ENCODE data around the gene PERCC1.

Gene PERCC1

DNA sequence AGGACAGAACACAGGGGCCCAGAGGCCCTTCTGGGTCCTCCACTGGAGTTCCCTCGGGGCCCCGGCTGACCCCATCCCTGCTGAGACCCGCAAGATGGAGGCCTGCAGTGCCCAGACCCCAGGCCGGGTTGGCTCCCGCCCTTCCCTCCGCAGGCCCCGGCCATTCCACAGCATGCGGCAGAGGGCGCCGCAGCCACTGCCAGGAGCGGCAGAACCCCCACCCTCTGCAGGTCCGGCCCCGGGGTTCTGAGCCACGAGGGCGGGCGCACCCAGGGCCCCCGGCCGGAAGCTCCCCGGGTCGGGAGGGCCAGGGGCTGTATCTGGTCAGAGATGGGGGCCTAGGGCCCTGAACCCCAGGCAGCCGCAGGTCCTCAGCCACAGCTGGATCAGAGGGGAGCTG is 2.4 kb upstream of the PERCC1 start:
- no peak for DNase-seq (ENCODE audit: low read depth)
- no peak overlapping the region for H3K4me3 ChIP-seq (ENCODE audit: control insufficient read depth, low read depth, low read length)
- TF ChIP-seq, protein P1, sequence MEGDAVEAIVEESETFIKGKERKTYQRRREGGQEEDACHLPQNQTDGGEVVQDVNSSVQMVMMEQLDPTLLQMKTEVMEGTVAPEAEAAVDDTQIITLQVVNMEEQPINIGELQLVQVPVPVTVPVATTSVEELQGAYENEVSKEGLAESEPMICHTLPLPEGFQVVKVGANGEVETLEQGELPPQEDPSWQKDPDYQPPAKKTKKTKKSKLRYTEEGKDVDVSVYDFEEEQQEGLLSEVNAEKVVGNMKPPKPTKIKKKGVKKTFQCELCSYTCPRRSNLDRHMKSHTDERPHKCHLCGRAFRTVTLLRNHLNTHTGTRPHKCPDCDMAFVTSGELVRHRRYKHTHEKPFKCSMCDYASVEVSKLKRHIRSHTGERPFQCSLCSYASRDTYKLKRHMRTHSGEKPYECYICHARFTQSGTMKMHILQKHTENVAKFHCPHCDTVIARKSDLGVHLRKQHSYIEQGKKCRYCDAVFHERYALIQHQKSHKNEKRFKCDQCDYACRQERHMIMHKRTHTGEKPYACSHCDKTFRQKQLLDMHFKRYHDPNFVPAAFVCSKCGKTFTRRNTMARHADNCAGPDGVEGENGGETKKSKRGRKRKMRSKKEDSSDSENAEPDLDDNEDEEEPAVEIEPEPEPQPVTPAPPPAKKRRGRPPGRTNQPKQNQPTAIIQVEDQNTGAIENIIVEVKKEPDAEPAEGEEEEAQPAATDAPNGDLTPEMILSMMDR (IDR thresholded peaks at IDR 0.05; ENCODE audit: control insufficient read depth, insufficient read depth, low read depth, low read length, missing control alignments) = peak; percentile 50

GRCh38 chr16:1429012-1429411 is 1.9 kb upstream of the PERCC1 start:
- no peak for DNase-seq (ENCODE audit: low read depth)

GRCh38 chr16:1429631-1430030 is 1.2 kb upstream of the PERCC1 start:
- DNase-seq (ENCODE audit: low read depth) = no peak
- TF ChIP-seq, protein P1 (IDR thresholded peaks at IDR 0.05; ENCODE audit: control insufficient read depth, insufficient read depth, low read depth, low read length, missing control alignments) = no peak
- H3K4me3 ChIP-seq (ENCODE audit: control insufficient read depth, low read depth, low read length) = no peak overlapping the region

More at GRCh38 chr16:1429012-1429411, 1.9 kb upstream of the PERCC1 start:
- TF ChIP-seq, protein P1 (IDR thresholded peaks at IDR 0.05; ENCODE audit: control insufficient read depth, insufficient read depth, low read depth, low read length, missing control alignments) = no peak
- H3K4me3 ChIP-seq (ENCODE audit: control insufficient read depth, low read depth, low read length) = no peak overlapping the region

GRCh38 chr16:1430214-1430758 is 592 bp upstream of the PERCC1 start:
- H3K4me3 ChIP-seq (ENCODE audit: control insufficient read depth, low read depth, low read length) = no peak overlapping the region
- TF ChIP-seq, protein P1 (IDR thresholded peaks at IDR 0.05; ENCODE audit: control insufficient read depth, insufficient read depth, low read depth, low read length, missing control alignments) = no peak
- DNase-seq (ENCODE audit: low read depth) = no peak

DNA sequence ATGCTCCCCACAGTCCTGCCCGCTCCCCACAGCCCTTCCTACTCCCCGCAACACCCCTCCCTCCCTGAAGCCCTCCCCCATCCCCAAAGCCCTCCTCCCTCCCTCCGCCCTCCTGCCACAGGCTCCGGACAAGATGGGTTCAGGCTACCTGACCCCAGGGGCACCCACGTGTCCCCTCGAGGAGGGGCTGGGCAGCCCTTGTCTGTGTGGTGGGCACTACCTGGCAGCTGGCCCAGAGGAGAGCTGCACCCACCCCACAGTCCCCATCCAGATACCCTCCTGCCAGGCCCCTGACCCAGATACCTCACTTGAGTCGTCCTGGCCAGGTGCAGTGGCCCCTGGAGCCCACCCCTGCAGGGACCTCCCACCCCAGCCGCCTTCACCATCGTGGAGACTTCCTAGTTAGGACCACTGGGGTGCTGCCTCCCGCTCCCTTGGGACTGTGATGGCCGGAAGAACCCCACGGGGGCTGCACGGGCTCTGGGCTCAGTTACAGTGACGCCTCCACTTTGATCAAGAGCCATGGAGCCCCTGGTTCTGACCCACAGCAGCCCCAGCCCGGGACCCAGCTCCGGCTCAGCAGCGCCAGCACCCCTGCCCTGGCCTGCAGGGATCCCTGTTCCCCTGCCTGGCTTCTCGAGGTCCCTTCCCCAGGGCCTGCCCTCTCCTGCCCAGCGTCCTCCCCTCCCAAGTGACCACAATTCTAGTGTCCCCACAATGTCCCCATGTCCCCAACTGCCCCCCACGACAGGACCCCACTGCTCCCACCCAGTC is 806 bp downstream of the PERCC1 start:
- TF ChIP-seq, protein P1 (IDR thresholded peaks at IDR 0.05; ENCODE audit: control insufficient read depth, insufficient read depth, low read depth, low read length, missing control alignments) = no peak
- no peak for DNase-seq (ENCODE audit: low read depth)
- no peak overlapping the region for H3K4me3 ChIP-seq (ENCODE audit: control insufficient read depth, low read depth, low read length)

DNA sequence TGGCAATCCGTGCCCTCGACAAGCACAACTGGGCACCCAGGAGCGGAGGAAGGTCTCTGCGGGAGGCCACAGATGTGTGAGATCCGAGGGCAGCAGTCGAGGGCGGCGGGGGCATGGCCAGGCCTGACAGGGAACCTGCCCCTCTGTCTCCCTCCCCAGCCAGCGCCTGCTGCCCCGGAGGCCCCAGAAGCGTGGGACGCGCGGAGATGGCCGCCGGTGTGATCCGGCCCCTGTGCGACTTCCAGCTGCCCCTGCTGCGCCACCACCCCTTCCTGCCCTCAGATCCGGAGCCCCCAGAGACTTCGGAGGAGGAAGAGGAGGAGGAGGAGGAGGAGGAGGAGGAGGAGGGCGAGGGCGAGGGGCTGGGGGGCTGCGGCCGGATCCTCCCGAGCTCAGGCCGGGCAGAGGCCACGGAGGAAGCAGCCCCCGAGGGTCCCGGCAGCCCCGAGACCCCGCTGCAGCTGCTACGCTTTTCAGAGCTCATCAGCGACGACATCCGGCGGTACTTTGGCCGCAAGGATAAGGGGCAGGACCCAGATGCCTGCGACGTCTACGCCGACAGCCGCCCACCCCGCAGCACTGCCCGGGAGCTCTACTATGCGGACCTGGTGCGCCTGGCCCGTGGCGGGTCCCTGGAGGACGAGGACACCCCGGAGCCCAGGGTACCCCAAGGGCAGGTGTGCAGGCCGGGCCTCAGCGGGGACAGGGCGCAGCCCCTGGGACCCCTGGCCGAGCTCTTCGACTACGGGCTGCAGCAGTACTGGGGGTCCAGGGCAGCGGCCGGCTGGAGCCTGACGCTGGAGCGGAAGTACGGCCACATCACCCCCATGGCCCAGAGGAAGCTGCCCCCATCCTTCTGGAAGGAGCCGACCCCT is 1.7 kb downstream of the PERCC1 start:
- no peak overlapping the region for H3K4me3 ChIP-seq (ENCODE audit: control insufficient read depth, low read depth, low read length)
- no peak for DNase-seq (ENCODE audit: low read depth)
- TF ChIP-seq, protein P1 (IDR thresholded peaks at IDR 0.05; ENCODE audit: control insufficient read depth, insufficient read depth, low read depth, low read length, missing control alignments) = no peak
